OCI-M1 (cell line): ENCODE results near the gene PPP2R5B.

ENCODE experiments used
- DNase-seq: peaks from one replicate; lab custom pipeline; 2025; lab: John Stamatoyannopoulos, UW

The PPP2R5B gene

GRCh38 chr11:64930340-64930739 is 5.9 kb downstream of the PPP2R5B start:
- no peak for DNase-seq

GRCh38 chr11:64931290-64931689 is 6.8 kb downstream of the PPP2R5B start:
- DNase-seq, result no peak

- DNase-seq, result no peak
These were observed 7.8 kb downstream of the PPP2R5B start for GRCh38 chr11:64932324-64932723.

GRCh38 chr11:64933213-64933934 is 8.9 kb downstream of the PPP2R5B start:
- no peak for DNase-seq

GRCh38 chr11:64933935-64934681 is 9.6 kb downstream of the PPP2R5B start:
- DNase-seq, result no peak

- no peak for DNase-seq
These were observed 10.3 kb downstream of the PPP2R5B start for GRCh38 chr11:64934682-64935358.

GRCh38 chr11:64935359-64936081 is 11.0 kb downstream of the PPP2R5B start, which contains the start of gene GPHA2:
Gene GPHA2, minus strand, starts transcription at chr11:64935893. Its CDS starts 433 bp downstream, at chr11:64935460.
- no peak for DNase-seq

- no peak for DNase-seq
These were observed 12.1 kb downstream of the PPP2R5B start for GRCh38 chr11:64936539-64936938.

- peak; percentile 31 for DNase-seq
These were observed 22.8 kb downstream of the PPP2R5B start for GRCh38 chr11:64947208-64947814.

- no peak for DNase-seq
These were observed 27.0 kb downstream of the PPP2R5B start for GRCh38 chr11:64951529-64951928.

GRCh38 chr11:64954201-64954600 is 29.7 kb downstream of the PPP2R5B start:
- no peak for DNase-seq

- DNase-seq, result no peak
These were observed 35.0 kb downstream of the PPP2R5B start for GRCh38 chr11:64959498-64959897.

GRCh38 chr11:64960719-64961118 is 36.2 kb downstream of the PPP2R5B start:
- peak; percentile 35 for DNase-seq

GRCh38 chr11:64963072-64963631 is 38.7 kb downstream of the PPP2R5B start:
- DNase-seq, result peak; percentile 11

GRCh38 chr11:64967375-64967774 is 42.9 kb downstream of the PPP2R5B start:
- no peak for DNase-seq

- no peak for DNase-seq
These were observed 44.7 kb downstream of the PPP2R5B start for GRCh38 chr11:64969209-64969608.

- no peak for DNase-seq
These were observed 46.3 kb downstream of the PPP2R5B start for GRCh38 chr11:64970731-64971151.

GRCh38 chr11:64971421-64972233 is 47.1 kb downstream of the PPP2R5B start, which contains the start of gene MAJIN:
Gene MAJIN, minus strand, starts transcription at chr11:64972108. Its CDS starts 12,703 bp downstream, at chr11:64959405.
- DNase-seq, result no peak

GRCh38 chr11:64974124-64974523 is 49.6 kb downstream of the PPP2R5B start:
- no peak for DNase-seq

GRCh38 chr11:64976651-64977050 is 52.2 kb downstream of the PPP2R5B start:
- DNase-seq, result no peak
